Ovary (tissue), 3 donors: ENCODE measurements around the gene TRABD.

Source experiments
- CTCF ChIP-seq, 3 donors: fragments of 450-650 bp in 2 of 3; fragments of 200-600 bp in 1 of 3; IDR thresholded peaks; one replicate each; pipeline versions ENCODE4 v1.5.1 to v1.8.0; 2016 to 2022; ENCODE audit warnings: antibody characterized with exemption in 3 of 3, mild to moderate bottlenecking in 1 of 3
- POLR2A ChIP-seq: fragments of 450-650 bp; IDR thresholded peaks from one replicate; pipeline ENCODE4 v1.6.1; 2017; ENCODE audit warnings: antibody characterized with exemption, mild to moderate bottlenecking, moderate library complexity
- donor health status: DM: no; HTN: no; CAD: no.

DNA sequence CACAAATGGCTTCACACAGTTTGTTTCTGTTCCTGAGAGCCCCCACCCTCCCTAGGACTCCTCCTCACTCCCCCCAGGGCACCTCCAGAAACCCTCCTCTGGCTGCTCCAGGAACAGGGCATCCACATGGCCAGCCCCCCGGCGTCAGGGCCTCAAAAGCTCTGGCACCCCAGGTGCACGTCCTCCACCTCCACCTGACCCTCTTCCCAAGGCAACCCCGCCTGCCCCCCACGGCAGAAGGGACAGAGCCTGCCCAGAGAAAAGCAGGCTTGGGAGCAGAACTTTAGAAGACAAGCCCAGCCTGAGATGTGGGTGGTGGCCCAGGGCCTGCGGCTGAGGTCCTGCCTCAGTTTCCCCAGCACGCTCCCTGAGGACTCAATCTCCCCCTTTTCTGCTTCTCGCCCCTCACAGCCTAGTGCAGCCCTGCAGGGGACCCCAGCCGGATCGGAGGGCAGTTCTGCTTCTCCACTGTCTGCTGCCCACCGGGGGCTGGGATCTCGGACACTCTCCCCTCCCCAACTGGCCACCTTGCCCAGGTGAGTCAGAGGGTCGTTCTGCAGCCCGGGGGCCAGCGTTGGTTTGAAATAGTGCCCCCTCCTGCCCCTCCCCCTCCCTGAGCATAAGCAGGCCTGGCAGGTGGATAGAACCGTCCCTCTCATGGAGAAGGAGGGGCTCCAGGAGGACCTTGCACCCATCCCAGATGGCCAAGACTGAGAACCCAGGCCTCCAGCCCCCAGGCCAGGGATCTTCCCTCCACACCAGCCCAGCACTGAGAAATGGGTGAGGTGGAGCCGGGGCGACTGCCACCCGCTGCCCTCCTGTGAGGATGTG is 2.4 kb upstream of the TRABD start:
- TF ChIP-seq POLR2A (no peak), CTCF (IDR thresholded peaks at IDR 0.05) (no peak)
